SK-N-MC (cell line): ENCODE measurements around the gene SDR9C7.

Experiments used
- EZH2 ChIP-seq: fragments of 200-600 bp; sonication (generic); IDR thresholded peaks from one replicate; pipeline ENCODE4 v1.6.1; 2017; ENCODE audit warnings: antibody characterized with exemption
- FOXP2 ChIP-seq: optimal IDR thresholded peaks from 2 replicates; pipeline ENCODE3; 2011; ENCODE audit warnings: mild to moderate bottlenecking, moderate library complexity; ENCODE audit not compliant: insufficient read depth; ENCODE audit errors: extremely low read length, control extremely low read depth
- POLR2AphosphoS5 ChIP-seq: IDR thresholded peaks from 2 replicates; pipeline ENCODE4 v1.6.1; 2012; ENCODE audit warnings: mild to moderate bottlenecking, low read depth, low read length, borderline replicate concordance

DNA sequence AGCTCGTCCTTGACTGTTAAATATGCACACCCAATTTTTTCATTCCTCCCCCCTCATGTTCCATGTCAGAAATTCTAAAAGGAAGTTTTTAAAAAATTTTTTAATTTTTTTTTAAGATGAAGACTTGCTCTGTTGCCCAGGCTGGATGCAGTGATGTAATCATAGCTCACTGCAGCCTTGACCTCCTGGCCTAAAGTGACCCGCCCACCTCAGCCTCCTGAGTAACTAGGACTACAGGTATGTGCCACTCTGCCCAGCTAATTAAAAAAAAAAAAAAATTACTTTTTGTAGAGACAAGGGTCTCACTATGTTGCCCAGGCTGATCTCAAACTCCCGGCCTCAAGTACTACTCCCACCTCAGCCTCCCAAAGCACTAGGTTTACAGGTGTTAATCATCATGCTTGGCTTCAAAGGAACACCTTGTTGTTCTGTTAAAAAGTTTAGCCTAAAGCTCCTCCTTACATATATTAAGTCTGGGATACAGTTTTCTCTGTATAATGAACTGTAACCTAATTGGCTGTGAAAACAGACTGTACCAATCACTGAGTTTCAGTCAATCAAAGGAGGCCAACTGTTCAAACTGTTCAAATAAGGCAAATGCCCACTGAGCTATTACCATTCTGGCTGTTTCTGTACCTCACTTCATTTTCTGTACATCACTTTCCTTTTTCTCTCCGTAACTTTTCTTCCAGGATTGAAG, 17.8 kb downstream of the SDR9C7 start:
- no peak for TF ChIP-seq POLR2AphosphoS5
- no peak for TF ChIP-seq EZH2
- TF ChIP-seq FOXP2: no peak
